Measurements from ENCODE around the gene DCAF17.

- TF ChIP-seq CTCF (IDR thresholded peaks at IDR 0.05; ENCODE audit: borderline replicate concordance, extremely low read depth, low read length, poor library complexity, severe bottlenecking): no peak
- no peak for TF ChIP-seq EZH2 (IDR thresholded peaks at IDR 0.05; ENCODE audit: borderline replicate concordance, low read depth, low read length, severe bottlenecking)
These were observed 76.1 kb downstream of the DCAF17 start for GRCh38 chr2:171509945-171510731.

All from DND-41 (cell line).